Dedifferentiated amniotic fluid mesenchymal stem cell (primary cell): ENCODE measurements around the gene POLR2J2.
"Not testable (repeated sequence)": the region's sequence is repeated elsewhere in the genome, so short reads cannot be mapped to it uniquely, and the experiment has no call there.

Experiments used
- DNase-seq: peaks from one replicate; pipeline ENCODE4 v3.0.0-alpha.2; 2016; ENCODE audit errors: extremely low spot score

POLR2J2 gene

GRCh38 chr7:102671956-102672307 lies 469 bp upstream of the POLR2J2 start:
- DNase-seq: not testable (repeated sequence)

- not testable (repeated sequence) for DNase-seq
Observed at GRCh38 chr7:102667523-102667922, 3.9 kb downstream of the POLR2J2 start.

GRCh38 chr7:102666850-102667249 lies 4.6 kb downstream of the POLR2J2 start:
- not testable (repeated sequence) for DNase-seq

GRCh38 chr7:102664765-102665164 lies 6.7 kb downstream of the POLR2J2 start:
- not testable (repeated sequence) for DNase-seq

- DNase-seq: not testable (repeated sequence)
Observed at GRCh38 chr7:102649924-102650323, 21.5 kb downstream of the POLR2J2 start, which contains the start of gene SPDYE2B. TSS of gene SPDYE2B (plus strand) at chr7:102650319. CDS start at chr7:102652349, 2,030 bp downstream.

- not testable (repeated sequence) for DNase-seq
Observed at GRCh38 chr7:102647813-102648212, 23.6 kb downstream of the POLR2J2 start.

GRCh38 chr7:102643404-102643803 lies 28.1 kb downstream of the POLR2J2 start:
- DNase-seq: not testable (repeated sequence)

GRCh38 chr7:102642691-102643090 lies 28.8 kb downstream of the POLR2J2 start, which contains the start of gene UPK3BL1:
TSS of gene UPK3BL1 (minus strand) at chr7:102642791. CDS start at chr7:102642741, 50 bp downstream.
- DNase-seq: not testable (repeated sequence)

- not testable (repeated sequence) for DNase-seq
Observed at GRCh38 chr7:102638848-102639247, 32.6 kb downstream of the POLR2J2 start.

- not testable (repeated sequence) for DNase-seq
Observed at GRCh38 chr7:102636956-102637355, 34.5 kb downstream of the POLR2J2 start.

- DNase-seq: not testable (repeated sequence)
Observed at GRCh38 chr7:102635354-102635753, 36.1 kb downstream of the POLR2J2 start.

- not testable (repeated sequence) for DNase-seq
Observed at GRCh38 chr7:102634299-102634698, 37.2 kb downstream of the POLR2J2 start.

GRCh38 chr7:102630622-102631021 lies 40.8 kb downstream of the POLR2J2 start:
- DNase-seq: not testable (repeated sequence)

- not testable (repeated sequence) for DNase-seq
Observed at GRCh38 chr7:102627271-102627904, 44.1 kb downstream of the POLR2J2 start.

GRCh38 chr7:102618122-102618521 lies 53.3 kb downstream of the POLR2J2 start:
- peak; percentile 3 for DNase-seq

- peak; percentile 6 for DNase-seq
Observed at GRCh38 chr7:102616507-102617125, 54.8 kb downstream of the POLR2J2 start, which contains the start of gene RASA4. TSS of gene RASA4 (minus strand) at chr7:102616756. CDS start at chr7:102616689, 67 bp downstream.
